NCI-H748 (cell line): ENCODE results near the gene BEST2.
"Not testable (repeated sequence)": the region's sequence is repeated elsewhere in the genome, so short reads cannot be mapped to it uniquely, and the experiment has no call there.

Experiments used
- DNase-seq: peaks from one replicate; lab custom pipeline; 2025; ENCODE audit not compliant: unreplicated experiment; lab: John Stamatoyannopoulos, UW

The BEST2 gene

DNA sequence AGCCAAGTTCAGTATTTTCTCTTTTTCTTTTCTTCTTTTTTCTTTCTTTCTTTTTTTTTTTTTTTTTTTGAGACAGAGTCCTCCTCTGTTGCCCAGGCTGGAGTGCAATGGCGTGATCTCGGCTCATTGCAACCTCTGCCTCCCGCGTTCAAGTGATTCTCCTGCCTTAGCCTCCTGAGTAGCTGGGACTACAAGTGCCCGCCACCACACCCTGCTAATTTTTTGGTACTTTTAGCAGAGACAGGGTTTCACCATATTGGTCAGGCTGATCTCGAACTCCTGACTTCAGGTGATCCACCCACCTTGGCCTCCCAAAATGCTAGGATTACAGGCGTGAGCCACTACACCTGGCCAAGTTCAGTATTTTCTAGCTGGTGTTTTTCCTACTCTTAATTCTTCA lies 46.0 kb downstream of the BEST2 start:
- DNase-seq = not testable (repeated sequence)

DNA sequence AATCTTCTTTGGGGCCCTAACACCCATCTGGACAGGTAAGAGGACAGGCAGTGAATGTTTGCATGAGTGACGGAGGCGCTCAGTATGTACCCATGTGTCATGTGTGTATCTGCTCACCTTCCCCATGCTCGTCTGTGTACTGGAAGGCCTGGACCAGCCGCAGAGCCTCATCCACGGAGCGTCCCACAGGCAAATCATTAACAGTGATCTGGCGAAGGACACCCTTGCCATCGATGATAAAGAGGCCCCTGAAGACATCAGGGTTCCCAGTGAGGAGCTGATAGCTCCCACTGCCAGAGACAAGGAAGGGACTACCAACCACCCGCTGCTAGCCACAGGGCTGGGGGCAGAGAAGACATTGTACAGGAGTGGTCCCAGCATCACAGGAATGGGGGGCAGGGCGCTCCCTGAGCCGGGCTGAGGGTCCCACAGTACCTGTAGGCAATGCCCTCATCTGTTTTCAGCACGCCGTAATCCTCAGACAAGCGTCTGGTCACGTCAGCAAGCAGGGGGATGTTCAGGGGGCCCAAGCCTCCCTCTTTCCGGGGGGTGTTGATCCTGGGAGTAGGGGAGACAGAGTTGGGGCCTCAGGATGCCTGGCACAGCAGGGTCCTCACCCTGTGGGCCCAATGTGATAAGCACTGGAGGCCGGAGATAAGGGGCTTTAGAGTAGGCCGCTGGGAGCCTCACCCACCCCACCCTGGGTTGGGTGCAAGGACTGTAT lies 48.3 kb downstream of the BEST2 start:
- no peak for DNase-seq

DNA sequence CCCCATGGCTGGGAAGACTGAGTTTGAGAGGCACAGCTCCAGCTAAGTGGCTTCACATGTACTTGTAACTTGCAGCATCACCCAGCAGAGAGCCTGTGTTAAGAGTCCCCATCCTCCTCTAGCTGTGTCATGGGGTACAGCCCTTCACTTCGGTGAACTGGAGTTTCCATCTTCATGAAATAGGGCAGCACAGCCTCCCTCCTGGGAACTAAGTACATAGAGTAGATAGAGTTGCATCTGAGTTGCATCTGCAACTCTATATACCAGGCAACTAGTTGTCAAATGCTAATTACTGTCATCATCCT lies 48.8 kb downstream of the BEST2 start:
- DNase-seq = no peak

DNA sequence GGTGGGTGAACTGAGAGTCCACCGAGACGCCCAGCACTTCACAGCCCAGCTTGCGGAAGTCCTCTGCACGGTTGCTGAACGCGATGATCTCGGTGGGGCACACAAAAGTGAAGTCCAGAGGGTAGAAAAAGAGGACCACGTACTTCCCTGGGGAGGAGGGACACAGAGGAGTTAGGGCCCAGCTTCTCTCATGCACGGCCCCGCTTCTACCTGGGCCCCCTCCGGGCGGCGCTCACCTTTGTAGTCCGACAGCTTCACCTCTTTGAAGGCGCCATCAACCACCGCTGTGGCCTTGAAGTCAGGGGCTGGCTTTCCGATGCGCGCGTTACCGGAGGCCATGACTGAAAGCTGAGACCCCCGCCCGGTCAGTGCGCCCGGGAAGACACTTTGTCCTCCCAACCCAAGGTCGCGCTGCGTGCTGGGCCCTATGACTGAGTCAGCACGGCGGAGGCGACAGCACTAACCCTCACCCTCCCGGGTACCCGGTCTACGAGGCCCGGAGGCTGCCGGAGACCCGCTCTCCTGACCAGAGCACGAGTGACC lies 49.4 kb downstream of the BEST2 start:
- peak; percentile 35 for DNase-seq

DNA sequence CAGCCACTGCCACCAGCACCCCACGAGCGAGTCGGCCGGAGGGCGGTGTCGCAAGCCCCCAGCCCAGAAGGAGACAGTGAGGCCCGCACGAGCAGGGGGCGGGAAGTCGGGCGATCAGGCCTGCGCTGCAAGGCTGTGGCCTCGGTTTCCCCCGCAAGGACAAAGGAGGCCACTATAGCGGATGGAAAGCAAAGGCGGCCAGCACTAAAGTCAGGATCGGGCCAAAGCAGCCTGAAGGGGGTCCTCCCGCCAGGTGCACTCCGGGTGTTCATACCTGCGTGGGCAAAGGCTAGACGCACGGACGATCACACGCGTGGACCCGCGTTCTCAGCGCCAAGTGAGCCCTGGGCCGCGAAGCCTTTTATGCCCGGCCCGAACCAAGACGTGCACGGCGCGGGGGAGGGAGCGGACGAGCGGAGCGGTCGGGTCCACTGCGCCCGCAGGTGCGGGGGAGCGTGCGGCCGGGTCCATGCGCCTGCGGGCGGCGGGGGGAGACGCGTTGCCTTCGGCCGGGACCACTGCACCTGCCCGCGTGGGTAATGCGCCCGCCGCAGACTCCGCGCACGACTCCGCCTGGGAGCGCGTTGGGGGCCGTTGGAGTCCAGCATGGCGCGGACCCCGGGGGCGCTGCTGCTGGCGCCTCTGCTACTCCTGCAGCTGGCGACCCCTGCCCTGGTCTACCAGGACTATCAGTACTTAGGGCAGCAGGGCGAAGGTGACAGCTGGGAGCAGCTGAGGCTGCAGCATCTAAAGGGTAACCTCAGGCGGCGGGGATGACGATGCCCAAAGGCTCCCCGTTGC lies 50.1 kb downstream of the BEST2 start, which contains the start of the genes PRDX2 and THSD8:
TSS of gene PRDX2 (minus strand) at position 335 of the 801 bp plus-strand sequence. CDS start 539 bp downstream, outside the sequence.
TSS of gene THSD8 (plus strand) at position 604 of the 801 bp plus-strand sequence. CDS start at position 607, 3 bp downstream.
- peak; percentile 86 for DNase-seq

DNA sequence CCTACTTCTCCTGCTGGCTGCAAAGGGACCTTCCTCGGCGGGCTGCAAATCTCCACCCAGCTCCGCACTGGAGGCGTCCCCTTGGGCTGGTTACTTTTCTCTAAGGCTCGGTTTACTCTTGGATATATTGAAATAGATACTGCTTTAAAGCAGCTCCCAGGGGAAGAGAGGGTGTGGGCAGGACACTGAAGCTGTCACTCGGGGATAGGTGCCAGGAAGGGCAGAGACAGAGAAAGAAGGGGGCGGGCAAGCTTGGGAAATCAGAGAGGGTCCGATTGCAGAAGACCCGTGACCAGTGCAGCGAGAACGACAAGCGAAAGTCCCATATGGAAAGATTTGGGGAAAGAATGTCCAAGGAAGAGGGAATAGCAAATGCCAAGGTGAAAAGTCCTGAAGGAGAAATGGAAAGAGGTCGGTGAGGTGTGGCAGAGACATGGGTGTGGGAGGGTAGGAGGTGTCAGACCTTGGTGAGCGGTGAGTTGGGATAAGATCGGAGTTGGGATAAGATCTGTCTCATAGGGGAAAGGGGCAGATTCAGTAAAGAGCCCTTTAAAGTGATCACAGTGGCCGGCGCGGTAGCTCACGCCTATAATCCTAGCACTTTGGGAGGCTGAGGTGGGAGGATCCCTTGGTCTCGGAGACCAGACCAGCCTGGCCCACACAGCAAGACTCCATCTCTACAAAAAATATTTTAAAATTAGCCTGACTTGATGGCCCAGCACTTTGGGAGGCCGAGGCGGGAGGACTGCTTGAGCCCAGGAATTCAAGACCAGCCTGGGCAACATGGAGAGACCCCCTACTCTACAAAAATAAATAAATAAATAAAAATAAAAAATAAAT lies 50.9 kb downstream of the BEST2 start:
- DNase-seq = no peak

DNA sequence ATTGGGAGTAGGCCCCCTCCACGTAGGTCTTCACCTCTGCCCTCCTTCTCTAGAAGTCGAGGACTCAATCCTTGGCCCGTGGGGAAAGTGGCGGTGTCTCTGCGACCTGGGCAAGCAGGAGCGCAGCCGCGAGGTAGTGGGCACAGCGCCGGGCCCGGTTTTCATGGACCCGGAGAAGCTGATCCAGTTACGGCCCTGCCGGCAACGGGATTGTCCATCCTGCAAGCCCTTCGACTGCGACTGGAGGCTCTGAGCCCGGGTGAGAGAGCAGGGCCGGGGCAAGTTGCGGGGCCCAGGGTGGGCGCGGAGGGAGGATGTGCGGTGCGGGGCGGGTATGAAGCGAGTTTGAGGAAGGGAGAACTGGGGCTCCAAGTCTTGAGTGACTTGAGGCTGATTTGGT lies 52.5 kb downstream of the BEST2 start:
- no peak for DNase-seq

DNA sequence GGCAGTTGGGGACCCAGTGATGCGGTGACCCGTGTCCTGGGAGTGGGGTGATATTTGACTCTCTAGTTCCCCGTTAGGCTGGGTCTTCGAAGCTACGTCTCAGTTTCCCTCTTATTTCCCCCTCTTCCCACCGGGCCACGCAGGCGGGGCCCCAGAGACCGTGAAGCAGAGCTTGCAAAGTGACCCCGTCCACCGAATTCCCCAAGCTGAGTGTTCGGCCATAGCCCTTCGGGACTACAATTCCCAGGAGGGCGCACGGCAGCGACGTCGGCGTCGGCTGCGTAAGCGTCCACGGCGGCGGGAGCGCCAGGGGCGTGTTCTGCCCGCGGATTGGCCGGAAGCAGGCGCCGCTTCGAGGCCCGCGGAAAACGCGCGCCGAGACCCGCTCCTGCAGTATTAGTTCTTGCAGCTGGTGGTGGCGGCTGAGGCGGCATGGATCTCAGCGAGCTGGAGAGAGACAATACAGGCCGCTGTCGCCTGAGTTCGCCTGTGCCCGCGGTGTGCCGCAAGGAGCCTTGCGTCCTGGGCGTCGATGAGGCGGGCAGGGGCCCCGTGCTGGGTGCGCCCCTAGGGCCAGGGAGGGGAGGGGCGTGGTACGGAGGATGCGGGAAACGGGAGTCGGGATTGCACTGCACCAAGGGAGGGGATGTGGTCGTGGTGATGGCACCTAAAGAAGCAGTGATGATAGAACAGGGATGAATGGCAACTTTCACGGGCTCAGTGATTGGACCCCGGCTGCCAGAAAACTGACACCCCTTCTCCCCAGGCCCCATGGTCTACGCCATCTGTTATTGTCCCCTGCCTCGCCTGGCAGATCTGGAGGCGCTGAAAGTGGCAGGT lies 54.9 kb downstream of the BEST2 start, which contains the start of gene RNASEH2A:
TSS of gene RNASEH2A (plus strand) at position 343 of the 840 bp plus-strand sequence. CDS start at position 433, 90 bp downstream.
- DNase-seq = peak; percentile 92
